SK-N-DZ (cell line): ENCODE measurements around the gene ZNF418. TPM values are rescaled to one million over a fixed set of nuclear protein-coding genes. Genes with fewer than 3 reads are reported as not detected.
A peak's percentile ranks its signal among the peaks of the same experiment; 100 is the strongest.
"Not testable (repeated sequence)": the region's sequence is repeated elsewhere in the genome, so short reads cannot be mapped to it uniquely, and the experiment has no call there.

Experiments used
- DNase-seq: peaks from one replicate; pipeline ENCODE4 v3.0.0-alpha.2; 2015; ENCODE audit warnings: low spot score
- polyA plus RNA-seq, 2 experiments: library from polyadenylated mRNA; depleted of rRNA; stranded (reverse); fragments of >200 nt; gene quantifications; 2 replicates each; pipeline ENCODE4 v1.2.3, GENCODE V29; 2014

ZNF418 gene
- polyA plus RNA-seq (2014; cell fraction: cytosol; rRNA removed), result 0.10 TPM in 1 of 2 replicates, not detected in the other
- polyA plus RNA-seq (2014; cell fraction: nucleus; rRNA removed), result 0.60 TPM in 1 of 2 replicates, not detected in the other

DNA sequence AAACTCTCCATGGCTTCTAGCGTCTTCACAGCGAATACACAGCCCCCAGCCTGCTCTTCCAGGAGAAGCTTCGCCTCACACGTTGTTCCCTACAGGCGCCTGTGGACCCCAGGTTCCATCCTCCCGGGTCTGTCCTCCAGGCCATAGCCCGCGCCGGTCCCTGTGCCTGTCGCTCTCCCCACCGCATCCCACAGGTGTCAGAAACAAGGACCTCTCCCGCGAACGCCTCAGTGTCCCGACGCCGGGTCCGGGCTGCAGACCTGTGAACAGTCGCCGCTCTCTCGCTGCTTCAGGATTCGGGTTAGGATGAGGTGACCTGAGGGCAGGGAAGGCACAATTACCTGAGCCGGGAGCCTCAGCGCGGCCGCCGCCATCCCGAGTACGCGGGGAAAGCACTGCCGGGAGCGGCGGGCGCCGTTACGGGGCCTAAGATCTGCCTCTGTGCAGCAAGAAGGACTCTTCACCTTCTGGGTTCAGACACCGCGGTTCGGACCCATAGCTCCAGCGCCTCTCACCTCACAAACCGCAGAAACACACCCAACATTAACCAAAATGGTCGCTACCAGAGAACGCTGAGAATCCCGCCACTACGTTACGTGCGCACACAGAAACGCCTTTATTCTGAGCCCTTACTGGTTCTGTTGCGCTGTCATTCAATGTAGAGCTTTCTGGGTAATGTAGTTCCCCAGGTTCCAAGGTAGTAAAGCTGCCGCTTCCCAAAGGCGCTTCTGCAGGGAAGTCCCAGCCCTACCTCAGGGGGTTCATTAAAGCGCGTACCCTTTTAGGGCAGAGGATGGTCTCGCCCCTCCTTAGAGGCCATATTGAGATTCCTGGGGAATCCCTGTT is at the start of gene ZNF418:
Gene ZNF418, minus strand, starts transcription at position 583 of the 846 bp plus-strand sequence. CDS start 1,580 bp downstream, outside the sequence.
- DNase-seq, result no peak

DNA sequence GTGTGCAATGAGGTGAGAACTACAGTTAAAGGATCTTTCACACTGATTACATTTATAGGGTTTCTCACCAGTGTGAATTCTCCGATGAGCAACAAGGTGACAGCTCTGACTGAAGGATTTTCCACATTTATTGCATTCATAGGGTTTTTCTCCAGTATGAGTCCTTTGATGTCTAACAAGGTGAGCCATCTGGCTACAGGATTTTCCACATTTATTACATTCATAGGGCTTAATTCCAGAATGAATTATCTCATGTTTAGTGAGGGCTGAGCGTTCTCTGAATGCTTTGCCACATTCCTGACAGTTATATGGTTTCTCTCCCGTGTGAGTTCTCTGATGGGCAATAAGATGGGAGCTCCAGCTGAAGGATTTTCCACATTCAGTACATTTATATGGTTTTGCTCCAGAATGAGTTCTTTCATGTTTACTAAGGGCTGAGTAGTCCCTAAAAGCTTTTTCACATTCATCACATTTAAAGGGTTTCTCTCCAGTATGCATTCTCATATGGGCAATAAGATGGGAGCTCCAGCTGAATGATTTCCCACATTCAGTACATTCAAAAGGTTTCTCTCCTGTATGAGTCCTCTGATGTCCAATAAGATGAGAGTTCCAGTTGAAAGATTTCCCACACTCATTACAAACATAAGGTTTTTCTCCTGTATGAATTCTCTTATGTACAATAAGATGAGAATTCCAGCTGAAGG is 43.5 kb upstream of the ZNF418 start:
- no peak for DNase-seq

GRCh38 chr19:57974434-57974833 is 39.2 kb upstream of the ZNF418 start, which contains the start of gene C19orf18:
Gene C19orf18, minus strand, starts transcription at chr19:57974534. Its CDS starts 102 bp downstream, at chr19:57974432.
- no peak for DNase-seq

DNA sequence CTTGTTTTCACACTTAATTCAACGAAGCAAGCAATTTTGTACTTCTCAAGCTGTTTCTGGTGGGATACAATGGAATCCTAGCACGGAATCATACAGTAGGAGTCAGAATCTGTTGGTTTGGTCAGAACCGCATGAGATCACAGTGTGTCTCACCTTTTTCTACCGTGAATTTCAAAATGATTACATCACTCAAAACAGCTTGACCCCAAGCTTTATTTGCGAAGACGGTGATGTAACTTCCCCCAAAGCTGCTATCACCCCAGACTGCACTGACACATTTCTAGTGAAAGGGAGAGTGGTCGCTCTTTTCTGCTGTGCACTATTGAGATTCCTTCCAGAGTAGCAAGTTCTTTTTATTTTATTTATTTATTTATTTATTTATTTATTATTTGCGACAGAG is 29.6 kb upstream of the ZNF418 start:
- no peak for DNase-seq

- no peak for DNase-seq
Measured at GRCh38 chr19:57961785-57962184, 26.6 kb upstream of the ZNF418 start.

DNA sequence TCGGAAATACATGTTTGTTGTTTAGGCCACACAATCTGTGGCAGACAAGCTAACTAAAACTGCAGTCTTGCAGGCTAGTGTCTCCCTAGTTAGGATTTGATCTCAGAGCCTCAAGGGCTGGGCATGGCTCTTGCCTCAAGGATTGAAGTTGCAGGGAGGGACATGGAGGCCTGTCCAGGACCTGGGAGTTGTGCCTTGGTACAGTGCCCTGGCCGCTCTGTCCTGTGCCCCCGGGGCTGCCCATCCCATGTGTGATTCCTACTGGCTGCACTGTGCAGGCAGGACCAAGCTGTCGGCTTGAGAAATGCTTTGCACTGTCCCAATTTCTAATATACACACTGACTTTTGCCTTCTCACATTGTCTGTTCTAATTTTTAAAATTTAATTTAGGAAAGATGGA is 19.8 kb upstream of the ZNF418 start:
- no peak for DNase-seq

DNA sequence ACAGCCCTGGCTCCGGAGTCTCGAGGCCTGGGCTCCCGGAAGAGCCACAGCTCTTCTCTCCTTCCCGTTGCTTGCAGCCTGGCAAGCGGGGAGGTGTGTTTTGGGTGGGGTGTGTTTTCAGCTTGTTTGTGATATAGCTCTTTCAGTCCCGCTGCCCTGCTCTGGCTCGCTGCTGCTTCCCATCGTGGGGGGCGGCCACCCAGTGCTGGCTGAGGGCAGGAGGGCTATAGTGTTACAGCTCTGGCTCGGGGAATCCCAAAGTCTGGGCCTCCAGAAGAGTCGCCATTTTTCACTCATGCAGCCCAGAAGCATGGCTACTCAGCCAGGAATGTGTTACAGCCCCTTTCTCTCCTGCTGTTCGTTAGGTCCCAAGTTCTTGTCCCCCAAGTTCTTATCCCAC is 14.5 kb upstream of the ZNF418 start:
- DNase-seq, result no peak

DNA sequence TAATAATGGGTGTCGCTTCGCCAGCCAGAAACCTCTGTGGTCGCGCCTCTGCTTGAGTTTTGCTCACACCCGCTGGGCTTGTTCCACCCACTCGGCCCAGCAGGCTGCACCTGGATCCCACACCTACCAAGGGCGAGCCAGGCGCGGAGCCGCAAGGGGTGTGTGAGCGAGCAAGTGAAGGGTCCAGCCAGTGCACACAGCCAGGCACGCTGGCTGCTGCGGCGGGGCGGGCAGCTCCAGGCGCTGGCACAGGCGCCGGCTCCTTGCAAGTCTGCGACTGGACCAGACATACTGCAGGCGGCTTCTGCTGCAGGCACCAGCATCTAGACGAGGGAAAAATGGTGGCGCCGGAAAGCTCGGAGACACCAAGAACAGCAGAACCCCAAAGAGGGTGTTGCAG is 14.1 kb upstream of the ZNF418 start:
- DNase-seq, result no peak

GRCh38 chr19:57947419-57948134 is 12.4 kb upstream of the ZNF418 start, which contains the start of gene ZNF256:
Gene ZNF256, minus strand, starts transcription at chr19:57947706. Its CDS starts 232 bp downstream, at chr19:57947474.
- peak; percentile 91 for DNase-seq

DNA sequence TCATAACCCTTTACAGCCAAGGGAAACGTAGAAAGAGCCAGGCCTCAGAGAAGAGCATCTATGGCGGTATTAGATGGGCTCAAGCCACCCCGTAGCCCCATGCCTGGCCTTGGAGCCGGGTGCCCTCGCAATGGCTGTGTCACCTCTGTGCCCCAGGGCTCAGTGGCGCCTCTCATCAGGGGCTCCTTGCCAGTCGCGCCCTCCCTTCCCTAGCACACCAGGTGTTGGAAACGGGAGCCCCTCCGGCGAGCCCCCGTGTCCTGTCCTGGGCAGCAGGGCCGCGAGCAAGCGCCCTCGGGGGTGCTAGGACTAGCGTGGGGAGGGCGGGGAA is 11.9 kb upstream of the ZNF418 start:
- no peak for DNase-seq

DNA sequence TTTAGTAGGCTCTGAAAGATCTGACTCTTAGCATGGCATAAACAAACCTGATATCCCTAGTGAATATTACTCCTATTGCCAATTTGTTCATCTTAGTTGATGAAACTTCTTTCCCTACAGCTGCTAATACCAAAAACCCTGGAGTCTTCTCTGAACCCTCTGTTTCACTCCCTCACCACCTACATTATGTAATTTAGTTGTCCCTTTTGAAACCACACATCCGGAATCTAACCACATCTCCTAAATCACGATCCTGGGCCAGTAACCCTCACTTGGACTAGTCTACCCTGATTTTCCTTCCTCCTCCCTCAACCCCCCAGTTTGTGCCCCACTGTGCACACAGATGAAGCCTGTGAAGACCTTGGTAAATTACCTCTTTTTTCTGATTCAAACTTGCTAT is 11.1 kb upstream of the ZNF418 start:
- DNase-seq, result no peak

DNA sequence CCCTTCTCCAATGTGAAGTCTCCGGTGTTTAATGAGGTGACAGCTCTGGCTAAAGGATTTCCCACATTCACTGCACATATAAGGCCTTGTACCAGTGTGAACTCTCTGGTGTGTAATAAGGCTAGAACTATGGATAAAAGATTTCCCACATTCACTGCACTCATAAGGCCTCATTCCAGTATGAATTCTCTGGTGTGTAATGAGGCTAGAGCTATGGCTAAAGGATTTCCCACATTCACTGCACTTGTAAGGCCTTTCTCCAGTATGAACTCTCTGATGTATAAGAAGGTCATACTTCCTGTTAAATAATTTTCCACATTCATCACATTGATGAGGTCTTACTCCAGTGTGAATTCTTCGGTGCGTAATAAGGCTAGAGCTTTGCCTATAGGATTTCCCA is 6.4 kb upstream of the ZNF418 start:
- no peak for DNase-seq

DNA sequence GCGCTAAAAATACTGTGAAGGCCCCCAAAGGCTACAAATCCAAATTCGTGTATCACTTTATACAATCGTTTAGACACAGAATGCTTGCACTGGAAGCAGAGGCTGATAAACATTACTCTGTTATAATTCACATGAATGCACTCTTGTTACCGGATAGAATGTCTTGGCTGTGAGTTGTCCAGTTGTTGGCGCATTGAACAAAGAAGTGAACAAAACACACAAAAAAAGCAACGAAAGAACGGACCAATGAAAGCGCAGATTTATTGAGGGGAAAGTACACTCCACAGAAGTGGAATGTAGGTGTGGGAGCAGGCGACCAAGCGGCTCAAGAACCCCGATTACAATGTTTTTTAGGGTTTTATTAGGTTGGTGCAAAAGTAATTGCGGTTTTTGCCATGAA is 529 bp upstream of the ZNF418 start:
- no peak for DNase-seq

- no peak for DNase-seq
Measured at GRCh38 chr19:57927587-57927986, 7.6 kb downstream of the ZNF418 start.

GRCh38 chr19:57916168-57916995 is 18.8 kb downstream of the ZNF418 start, which contains the start of gene ZNF417:
Gene ZNF417, minus strand, starts transcription at chr19:57916592. Its CDS starts 181 bp downstream, at chr19:57916411.
- peak; percentile 94 for DNase-seq

DNA sequence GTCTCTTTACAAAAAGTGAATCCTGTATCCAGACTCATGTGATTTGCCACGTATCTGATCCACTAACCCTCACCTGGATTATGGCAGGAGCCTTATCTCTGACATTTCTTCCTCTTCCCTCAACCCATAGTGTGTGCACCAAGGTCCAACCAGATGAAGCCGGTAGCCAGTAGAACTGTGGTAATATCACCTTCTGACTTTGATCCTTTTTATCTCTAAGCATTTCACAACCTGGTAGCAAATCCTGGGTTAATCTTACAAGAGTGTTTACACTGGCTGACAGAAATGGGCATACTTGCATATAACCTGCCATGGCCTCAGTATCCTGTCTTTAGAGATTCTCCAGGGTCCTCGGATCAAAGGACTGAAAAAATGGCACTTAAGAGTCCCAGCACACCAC is 20.7 kb downstream of the ZNF418 start:
- no peak for DNase-seq

DNA sequence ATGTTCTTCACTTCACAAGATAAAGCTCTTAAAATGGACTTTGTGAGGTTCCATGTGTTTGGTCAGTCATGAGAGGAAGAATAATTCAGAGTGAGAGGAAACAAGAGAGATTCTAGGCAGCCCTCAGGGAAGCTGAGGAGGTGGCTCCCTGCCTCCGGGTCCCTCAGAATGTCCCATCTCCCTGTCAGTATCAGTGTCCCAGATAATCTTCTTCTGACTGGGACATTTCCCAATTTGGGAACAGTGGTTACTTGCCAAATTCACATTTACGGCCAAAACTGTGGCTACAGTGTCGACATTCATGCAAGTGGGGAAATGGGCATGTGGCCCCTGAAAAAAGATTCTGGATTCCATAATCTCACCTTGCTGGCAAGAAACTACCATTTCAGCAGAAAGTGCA is 27.8 kb downstream of the ZNF418 start:
- DNase-seq, result no peak

GRCh38 chr19:57905258-57905657 is 29.9 kb downstream of the ZNF418 start:
- DNase-seq, result no peak

GRCh38 chr19:57903618-57904184 is 31.5 kb downstream of the ZNF418 start:
- DNase-seq, result no peak

DNA sequence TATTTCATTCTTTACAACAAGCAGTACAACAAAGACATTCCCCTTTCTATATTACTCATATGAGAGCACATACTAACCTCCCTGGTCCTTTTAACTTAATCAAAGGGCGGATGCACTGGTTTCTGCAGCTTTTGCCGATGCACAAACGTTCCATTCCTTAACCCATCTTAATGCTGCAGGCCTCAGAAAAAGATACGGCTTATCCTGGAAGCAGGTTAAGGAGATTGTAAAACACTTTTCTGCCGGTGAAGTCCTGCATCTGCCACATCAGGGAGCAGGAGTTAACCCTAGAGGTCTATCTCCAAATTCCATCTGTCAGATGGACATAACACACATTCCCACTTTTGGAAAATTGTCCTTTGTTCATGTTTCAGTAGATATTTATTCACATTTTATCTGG is 34.9 kb downstream of the ZNF418 start:
- DNase-seq, result no peak

DNA sequence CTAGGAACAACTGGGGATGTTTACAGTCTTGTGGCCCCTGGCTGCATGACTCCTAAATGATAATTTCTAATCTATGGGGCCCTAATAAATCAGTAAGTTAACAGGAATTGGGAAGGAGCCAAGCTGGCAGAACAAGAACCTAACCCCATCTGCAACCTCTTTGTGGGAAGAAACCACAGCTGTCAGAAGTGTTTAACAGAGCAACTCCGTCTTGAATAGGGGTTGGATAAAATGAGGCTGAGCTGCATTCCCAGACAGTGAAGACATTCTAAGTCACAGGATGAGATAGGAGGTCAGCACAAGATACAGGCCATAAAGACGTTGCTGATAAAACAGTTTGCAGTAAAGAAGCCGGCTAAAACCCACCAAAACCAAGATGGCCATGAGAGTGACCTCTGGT is 44.5 kb downstream of the ZNF418 start:
- not testable (repeated sequence) for DNase-seq
